ENCODE measurements around the gene MTHFSD. TPM values are rescaled to one million over a fixed set of nuclear protein-coding genes. Genes with fewer than 3 reads are reported as not detected.

The MTHFSD gene
- total and polyA plus RNA-seq, 10 of the 15 experiments (the other 5 are each of a cell fraction or from before 2014, with no cell fraction given): 2.2 to 24.5 (median 18.1) TPM

DNA sequence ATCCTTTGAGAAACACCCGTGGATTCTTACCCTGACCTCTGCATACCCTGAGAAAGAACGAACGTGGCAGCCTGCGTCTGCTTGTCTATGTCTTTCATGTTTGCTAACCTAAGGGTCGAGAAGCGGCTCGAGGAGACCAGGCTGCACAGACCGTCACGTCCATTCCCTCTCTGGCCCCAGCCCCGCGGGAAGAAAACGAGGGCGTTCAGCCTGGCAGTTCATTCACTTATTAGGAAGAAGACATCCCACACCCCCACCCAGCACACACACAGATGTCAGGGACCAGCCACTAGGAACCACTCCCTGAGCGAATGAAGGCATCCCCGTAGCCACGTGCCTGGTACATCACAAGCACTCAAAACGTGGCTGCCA is 655 bp upstream of the MTHFSD start:
- Histone ChIP-seq H3K9me3 (replicated peaks; ENCODE audit: control insufficient read depth, insufficient read depth, low read length) (no peaks in the 10 kb centered on the region; the same call in 2 of the 3 replicates), H3K36me3 (ENCODE audit: control insufficient read depth in 2 of 2, insufficient read depth in 2 of 2, low read length in 1 of 2) (peaks cover 0 to 6% of the 10 kb centered on the region in 2 experiments; a peak in 1 of 4 replicates), H3K9ac (ENCODE audit: control insufficient read depth, insufficient read depth, low read length) (peak overlapping the region; percentile 93), H2AFZ (ENCODE audit: control insufficient read depth, low read depth, low read length) (peak overlapping the region; percentile 95), H3K79me2 (ENCODE audit: control insufficient read depth, insufficient read depth, low read length) (peaks cover 10% of the 10 kb centered on the region), H4K20me1 (ENCODE audit: control insufficient read depth, insufficient read depth) (no peaks in the 10 kb centered on the region), H3K4me1 (ENCODE audit: control insufficient read depth, insufficient read depth, low read length) (no peaks in the 10 kb centered on the region; the same call in 1 of the 2 replicates), H3K4me2 (ENCODE audit: control insufficient read depth, insufficient read depth) (peak overlapping the region; percentile 99), H3K27ac (ENCODE audit: control insufficient read depth, insufficient read depth) (0 out of 2 replicates have a peak overlapping the region, but pooled peaks have one; percentile 34), H3K4me3 (peak overlapping the region; percentile 92), H3K27me3 (replicated peaks in 1 of 2; ENCODE audit: control insufficient read depth in 2 of 2, insufficient read depth in 2 of 2, low read length in 1 of 2) (no peaks in the 10 kb centered on the region)
- intact Hi-C loops (cut with micrococcal nuclease; ENCODE audit: unreplicated experiment): no loop called here
- ChIA-PET POLR2A (interaction anchor here (0.9 kb wide), 1 partner anchor 209 kb away, joined by 3 read pairs; no protein-coding TSS in a partner anchor), RAD21 (ENCODE audit: unreplicated experiment) (interaction anchor here (0.6 kb wide), 1 partner anchor 1214 kb away, joined by 4 read pairs; no protein-coding TSS in a partner anchor), CTCF (interaction anchor here (1.7 kb wide), 1 partner anchor 9 kb away, joined by 6 read pairs; no protein-coding TSS in a partner anchor), SMC1A (ENCODE audit: uncharacterized antibody, unreplicated experiment) (no interaction called here)
- WGBS (ENCODE audit: insufficient coverage, insufficient replicate concordance, low lambda C conversion rate, missing lambda C conversion rate): 52% methylated on average over 17 of the region's 17 CpGs
- no peak for ATAC-seq
- no peak for FAIRE-seq
- in situ Hi-C loops (cut with MboI): loop anchor here (10.0 kb wide), 1 partner anchor 839 kb away; the partner anchor contains the start of gene MAP1LC3B
- TF ChIP-seq MLLT1 (IDR thresholded peaks at IDR 0.05): peak; percentile 69; the same call in 1 of the 2 replicates
- no peak for TF ChIP-seq CEBPZ (IDR thresholded peaks at IDR 0.05; ENCODE audit: low read depth, low read length)
- no peak for DNase-seq (ENCODE audit: low read depth, low spot score)
- BruUV-seq (replicated peaks): no TSS peak

All from GM12878 (cell line).